Loucy (cell line): ENCODE measurements around the gene RUNX1.

Experiments
- H2AFZ ChIP-seq: fragments of 200-600 bp; sonication (generic); 2 replicates; pipeline ENCODE4 v1.6.0; 2016; ENCODE audit warnings: antibody characterized with exemption, mild to moderate bottlenecking, low read length, moderate library complexity
- H3F3A ChIP-seq: fragments of 200-600 bp; 2 replicates; pipeline ENCODE4 v1.6.0; 2016; ENCODE audit warnings: antibody characterized with exemption, low read depth, mild to moderate bottlenecking
- H3K27me3 ChIP-seq: fragments of 200-600 bp; sonication (generic); 2 replicates; pipeline ENCODE4 v1.6.1; 2014; ENCODE audit warnings: low read length, mild to moderate bottlenecking; ENCODE audit not compliant: insufficient read depth, poor library complexity, severe bottlenecking
- H3K36me3 ChIP-seq: fragments of 200-600 bp; sonication (generic); 2 replicates; pipeline ENCODE4 v1.6.1; 2016; ENCODE audit warnings: low read length; ENCODE audit not compliant: insufficient read depth
- H3K4me1 ChIP-seq: fragments of 200-600 bp; sonication (generic); 2 replicates; pipeline ENCODE4 v1.5.1; 2014; ENCODE audit warnings: low read length, mild to moderate bottlenecking; ENCODE audit not compliant: insufficient read depth, poor library complexity, severe bottlenecking
- H3K4me2 ChIP-seq: fragments of 200-600 bp; sonication (generic); 2 replicates; pipeline ENCODE4 v1.6.0; 2014; ENCODE audit warnings: antibody characterized with exemption, low read length, low read depth, mild to moderate bottlenecking; ENCODE audit not compliant: poor library complexity, severe bottlenecking
- H3K4me3 ChIP-seq: fragments of 200-600 bp; sonication (generic); 2 replicates; pipeline ENCODE4 v1.5.1; 2014; ENCODE audit warnings: low read length, mild to moderate bottlenecking, mixed read lengths; ENCODE audit not compliant: poor library complexity, severe bottlenecking
- H3K79me2 ChIP-seq: fragments of 200-600 bp; sonication (generic); 2 replicates; pipeline ENCODE4 v1.6.1; 2014; ENCODE audit warnings: low read length; ENCODE audit not compliant: insufficient read depth
- H3K9ac ChIP-seq: fragments of 200-600 bp; sonication (generic); 2 replicates; pipeline ENCODE4 v1.6.0; 2014; ENCODE audit warnings: mild to moderate bottlenecking, low read depth, low read length, moderate library complexity; ENCODE audit not compliant: poor library complexity, severe bottlenecking
- H3K9me2 ChIP-seq: fragments of 200-600 bp; sonication (generic); replicated peaks from 2 replicates; pipeline ENCODE4 v1.6.1; 2016; ENCODE audit warnings: low read depth, low read length, mixed read lengths
- H3K9me3 ChIP-seq: fragments of 200-600 bp; sonication (generic); 2 replicates; pipeline ENCODE4 v1.6.1; 2014; ENCODE audit warnings: mild to moderate bottlenecking, antibody characterized with exemption, low read length, low read depth; ENCODE audit not compliant: insufficient read depth
- H4K20me1 ChIP-seq: fragments of 200-600 bp; sonication (generic); 2 replicates; pipeline ENCODE4 v1.6.0; 2014; ENCODE audit warnings: antibody characterized with exemption, low read length, mild to moderate bottlenecking; ENCODE audit not compliant: insufficient read depth, poor library complexity, severe bottlenecking
- EZH2phosphoT487 ChIP-seq: fragments of 200-600 bp; IDR thresholded peaks from 2 replicates; pipeline ENCODE4 v1.6.1; 2018; ENCODE audit warnings: antibody characterized with exemption, mild to moderate bottlenecking, moderate library complexity, borderline replicate concordance
- TF ChIP-seq, protein P1 (sequence below): fragments of 200-600 bp; sonication (generic); conservative IDR thresholded peaks from 2 replicates; pipeline ENCODE4 v1.5.1; 2014; ENCODE audit warnings: mild to moderate bottlenecking, antibody characterized with exemption, low read length

RUNX1 gene

DNA sequence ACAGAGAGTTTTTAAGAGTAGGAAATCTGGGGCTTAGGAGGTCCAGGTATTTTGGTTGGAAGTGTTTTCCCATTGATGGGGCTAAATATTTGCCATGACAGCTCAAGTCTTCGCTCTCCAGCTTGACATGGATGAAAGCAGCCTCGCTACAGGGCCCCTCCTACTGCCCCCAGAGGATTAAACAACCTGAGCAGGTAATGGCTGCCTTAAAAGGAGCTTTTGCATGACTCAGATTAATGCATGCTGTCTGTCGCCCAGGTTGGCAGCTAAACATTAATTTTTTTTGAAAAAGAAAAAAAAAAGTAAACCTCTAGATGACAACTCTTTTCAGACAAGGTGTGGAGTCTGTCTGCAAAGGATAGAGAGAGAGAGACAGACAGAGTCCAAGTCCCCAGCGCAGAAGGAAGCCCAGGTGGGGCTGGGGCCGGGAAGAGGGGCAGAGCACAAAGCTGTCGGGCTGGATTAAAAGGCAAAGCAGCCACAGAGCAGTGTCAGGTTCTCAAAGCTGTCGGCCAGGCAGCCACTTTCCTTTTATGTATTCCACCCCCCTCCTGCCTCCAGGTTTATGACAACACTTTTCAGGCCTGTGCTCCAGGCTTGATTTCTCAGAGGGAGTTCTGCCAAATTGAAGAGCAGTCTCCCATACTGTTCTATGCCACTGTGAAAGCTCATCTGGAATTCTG is 252.4 kb downstream of the RUNX1 start:
- H3K4me3 ChIP-seq: no peak overlapping the region
- no peak overlapping the region for H3K9ac ChIP-seq
- no peaks in the 10 kb centered on the region; the same call in 1 of the 2 replicates for H3K79me2 ChIP-seq
- H3K4me2 ChIP-seq: no peak overlapping the region
- peaks cover 20% of the 10 kb centered on the region for H4K20me1 ChIP-seq
- H3K9me2 ChIP-seq: no peaks in the 10 kb centered on the region
- TF ChIP-seq, protein P1, sequence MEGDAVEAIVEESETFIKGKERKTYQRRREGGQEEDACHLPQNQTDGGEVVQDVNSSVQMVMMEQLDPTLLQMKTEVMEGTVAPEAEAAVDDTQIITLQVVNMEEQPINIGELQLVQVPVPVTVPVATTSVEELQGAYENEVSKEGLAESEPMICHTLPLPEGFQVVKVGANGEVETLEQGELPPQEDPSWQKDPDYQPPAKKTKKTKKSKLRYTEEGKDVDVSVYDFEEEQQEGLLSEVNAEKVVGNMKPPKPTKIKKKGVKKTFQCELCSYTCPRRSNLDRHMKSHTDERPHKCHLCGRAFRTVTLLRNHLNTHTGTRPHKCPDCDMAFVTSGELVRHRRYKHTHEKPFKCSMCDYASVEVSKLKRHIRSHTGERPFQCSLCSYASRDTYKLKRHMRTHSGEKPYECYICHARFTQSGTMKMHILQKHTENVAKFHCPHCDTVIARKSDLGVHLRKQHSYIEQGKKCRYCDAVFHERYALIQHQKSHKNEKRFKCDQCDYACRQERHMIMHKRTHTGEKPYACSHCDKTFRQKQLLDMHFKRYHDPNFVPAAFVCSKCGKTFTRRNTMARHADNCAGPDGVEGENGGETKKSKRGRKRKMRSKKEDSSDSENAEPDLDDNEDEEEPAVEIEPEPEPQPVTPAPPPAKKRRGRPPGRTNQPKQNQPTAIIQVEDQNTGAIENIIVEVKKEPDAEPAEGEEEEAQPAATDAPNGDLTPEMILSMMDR: no peak
- TF ChIP-seq EZH2phosphoT487: no peak
- H3F3A ChIP-seq: no peaks in the 10 kb centered on the region
- no peaks in the 10 kb centered on the region for H3K27me3 ChIP-seq
- peaks cover 92% of the 10 kb centered on the region for H3K36me3 ChIP-seq
- no peaks in the 10 kb centered on the region for H3K4me1 ChIP-seq
- H3K9me3 ChIP-seq: no peaks in the 10 kb centered on the region
- H2AFZ ChIP-seq: no peak overlapping the region

GRCh38 chr21:34795548-34796180 is 253.4 kb downstream of the RUNX1 start:
- H3K4me3 ChIP-seq: no peak overlapping the region
- H3K79me2 ChIP-seq: no peaks in the 10 kb centered on the region; the same call in 1 of the 2 replicates
- no peak overlapping the region for H2AFZ ChIP-seq
- H3K4me1 ChIP-seq: no peaks in the 10 kb centered on the region
- H3K9ac ChIP-seq: no peak overlapping the region
- TF ChIP-seq, protein P1: no peak
- no peak for TF ChIP-seq EZH2phosphoT487
- H3K9me2 ChIP-seq: no peaks in the 10 kb centered on the region
- peaks cover 14% of the 10 kb centered on the region for H4K20me1 ChIP-seq
- H3K9me3 ChIP-seq: no peaks in the 10 kb centered on the region
- peaks cover 89% of the 10 kb centered on the region for H3K36me3 ChIP-seq
- no peaks in the 10 kb centered on the region for H3K27me3 ChIP-seq
- no peak overlapping the region for H3K4me2 ChIP-seq
- H3F3A ChIP-seq: no peaks in the 10 kb centered on the region; the same call in 1 of the 2 replicates

GRCh38 chr21:34795175-34795547 is 253.9 kb downstream of the RUNX1 start:
- H3K9me2 ChIP-seq: no peaks in the 10 kb centered on the region
- H3K9ac ChIP-seq: no peak overlapping the region
- no peak overlapping the region for H3K4me2 ChIP-seq
- no peak overlapping the region for H3K4me3 ChIP-seq
- no peaks in the 10 kb centered on the region for H3K4me1 ChIP-seq
- H3K27me3 ChIP-seq: no peaks in the 10 kb centered on the region
- H3K9me3 ChIP-seq: no peaks in the 10 kb centered on the region
- H3F3A ChIP-seq: no peaks in the 10 kb centered on the region; the same call in 1 of the 2 replicates
- H4K20me1 ChIP-seq: peaks cover 10% of the 10 kb centered on the region
- no peak for TF ChIP-seq EZH2phosphoT487
- TF ChIP-seq, protein P1: no peak
- H3K79me2 ChIP-seq: no peaks in the 10 kb centered on the region
- H2AFZ ChIP-seq: no peak overlapping the region
- peaks cover 89% of the 10 kb centered on the region for H3K36me3 ChIP-seq
